HepG2 (cell line): ENCODE measurements around the gene PAN3. TPM values are rescaled to one million over a fixed set of nuclear protein-coding genes. Genes with fewer than 3 reads are reported as not detected.

Source experiments
- ATAC-seq: fragments of 200-7000 bp; cut with Tn5 transposase; 3 replicates; pipeline ENCODE4 v1.9.1; 2020; ENCODE audit warnings: mild to moderate bottlenecking, moderate library complexity
- BruUV-seq: library from RNA; stranded (reverse); fragments of 400-500 nt; replicated peaks from 2 replicates; lab custom pipeline; 2021; lab: Mats Ljungman, UMichigan
- CTCF ChIA-PET: fragments of 300-600 bp; formaldehyde crosslinking; extraction: SDS; loops from one replicate; lab custom pipeline; 2021; ENCODE audit warnings: low total read pairs, inconsistent platforms, low intra/inter-chr PET ratio; lab: Yijun Ruan, JAX
- POLR2A ChIA-PET: fragments of 350-600 bp; sonication (Branson Sonifier 250); formaldehyde crosslinking; loops from one replicate; lab custom pipeline; 2020; ENCODE audit warnings: antibody characterized with exemption, inconsistent platforms; lab: Yijun Ruan, JAX
- DNase-seq: peaks from one replicate; pipeline ENCODE4 v3.0.0-alpha.2; 2015; ENCODE audit warnings: low spot score
- FAIRE-seq: peaks from 3 replicates; lab custom pipeline; 2011; peaks lifted over from hg19 to GRCh38; lab: Jason Lieb, UNC
- H2AFZ ChIP-seq: one replicate; pipeline ENCODE4 v1.6.1; 2011; ENCODE audit warnings: low read length, inconsistent platforms
- H3K27ac ChIP-seq: fragments of 300-600 bp; 3 replicates; pipeline ENCODE4 v1.8.0; 2011; ENCODE audit warnings: mixed run types, mild to moderate bottlenecking, mixed read lengths, low read length, inconsistent platforms; ENCODE audit not compliant: insufficient read depth; ENCODE audit errors: extremely low read length
- H3K27me3 ChIP-seq, 2 experiments: fragments of 200-600 bp in 1 of 2; 2 replicates in 1 of 2; 3 replicates in 1 of 2; pipeline versions ENCODE4 v1.6.0 to v1.8.0; 2011; ENCODE audit warnings: low read length in 2 of 2, mild to moderate bottlenecking in 2 of 2, moderate library complexity in 2 of 2, inconsistent platforms in 1 of 2; ENCODE audit not compliant: insufficient read depth in 2 of 2, control insufficient read depth in 1 of 2
- H3K36me3 ChIP-seq, 2 experiments: fragments of 200-600 bp in 1 of 2; replicated peaks in 1 of 2; 2 replicates in 1 of 2; 3 replicates in 1 of 2; pipeline versions ENCODE4 v1.5.1 to v1.8.0; 2011; ENCODE audit warnings: low read length in 2 of 2, inconsistent platforms in 1 of 2; ENCODE audit not compliant: insufficient read depth in 2 of 2, control insufficient read depth in 1 of 2
- H3K4me1 ChIP-seq: 2 replicates; pipeline ENCODE4 v1.5.1; 2012; ENCODE audit warnings: low read length, inconsistent platforms; ENCODE audit not compliant: insufficient read depth
- H3K4me2 ChIP-seq: 2 replicates; pipeline ENCODE4 v1.6.0; 2011; ENCODE audit warnings: low read depth, low read length, inconsistent platforms
- H3K4me3 ChIP-seq, 3 experiments: fragments of 200-600 bp in 1 of 3; sonication (generic), shearing (Covaris generic) in 1 of 3; replicated peaks in 1 of 3; 2 replicates each; pipeline ENCODE4 v1.5.1; 2011 to 2016; ENCODE audit warnings: low read length in 3 of 3, inconsistent platforms in 2 of 3, low read depth in 2 of 3, mild to moderate bottlenecking in 2 of 3, control low read depth in 1 of 3, mixed read lengths in 1 of 3; ENCODE audit not compliant: insufficient read depth in 1 of 3
- H3K79me2 ChIP-seq: one replicate; pipeline ENCODE4 v1.6.1; 2011; ENCODE audit warnings: low read length, inconsistent platforms; ENCODE audit not compliant: insufficient read depth
- H3K9ac ChIP-seq: 2 replicates; pipeline ENCODE4 v1.6.0; 2011; ENCODE audit warnings: mild to moderate bottlenecking, low read depth, low read length, inconsistent platforms; ENCODE audit not compliant: insufficient read depth
- H3K9me3 ChIP-seq: 2 replicates; pipeline ENCODE4 v1.5.1; 2012; ENCODE audit warnings: mild to moderate bottlenecking, low read length
- H4K20me1 ChIP-seq: 2 replicates; pipeline ENCODE4 v1.6.0; 2011; ENCODE audit warnings: inconsistent platforms, mild to moderate bottlenecking, low read length, moderate library complexity; ENCODE audit not compliant: insufficient read depth
- CBX2 ChIP-seq, 2 experiments: fragments of 200-600 bp in 1 of 2; sonication (generic); formaldehyde crosslinking in 1 of 2; IDR thresholded peaks; 2 replicates each; pipeline versions ENCODE4 v1.7.0 to v1.8.1; 2018 to 2022; ENCODE audit warnings: low read depth in 2 of 2, low read length in 1 of 2, mild to moderate bottlenecking in 1 of 2, missing genetic modification reagents in 1 of 2
- HCFC1 ChIP-seq: fragments of 150-350 bp; IDR thresholded peaks from 2 replicates; pipeline ENCODE4 v1.6.1; 2014; ENCODE audit warnings: low read depth, low read length
- HNF4A ChIP-seq: sonication (generic); formaldehyde crosslinking; IDR thresholded peaks from 2 replicates; pipeline ENCODE4 v1.4.0; 2020; ENCODE audit warnings: missing genetic modification reagents
- HOXA3 ChIP-seq: sonication (generic); formaldehyde crosslinking; IDR thresholded peaks from 2 replicates; pipeline ENCODE4 v1.5.0; 2020; ENCODE audit warnings: missing genetic modification reagents
- KLF13 ChIP-seq: sonication (generic); formaldehyde crosslinking; IDR thresholded peaks from 2 replicates; pipeline ENCODE4 v1.4.0; 2020; ENCODE audit warnings: mild to moderate bottlenecking, missing genetic modification reagents
- POLR2AphosphoS5 ChIP-seq: IDR thresholded peaks from 2 replicates; pipeline ENCODE4 v1.6.1; 2012; ENCODE audit warnings: low read depth, low read length
- SIN3A ChIP-seq: IDR thresholded peaks from 2 replicates; pipeline ENCODE4 v1.6.1; 2011; ENCODE audit warnings: low read depth, mild to moderate bottlenecking, control low read depth, low read length, borderline replicate concordance
- SMAD3 ChIP-seq: sonication (generic); formaldehyde crosslinking; IDR thresholded peaks from 2 replicates; pipeline ENCODE4 v1.4.0; 2020; ENCODE audit warnings: missing genetic modification reagents
- ZBTB14 ChIP-seq: sonication (generic); formaldehyde crosslinking; IDR thresholded peaks from 2 replicates; pipeline ENCODE4 v1.4.0; 2020; ENCODE audit warnings: missing genetic modification reagents
- ZNF18 ChIP-seq: sonication (generic); formaldehyde crosslinking; IDR thresholded peaks from 2 replicates; pipeline ENCODE4 v1.8.0; 2022; ENCODE audit warnings: mild to moderate bottlenecking, missing genetic modification reagents; ENCODE audit not compliant: insufficient replicate concordance
- ZNF225 ChIP-seq: sonication (generic); formaldehyde crosslinking; IDR thresholded peaks from 2 replicates; pipeline ENCODE4 v1.4.0; 2020; ENCODE audit warnings: mild to moderate bottlenecking, missing genetic modification reagents
- ZNF335 ChIP-seq: sonication (generic); formaldehyde crosslinking; IDR thresholded peaks from 2 replicates; pipeline ENCODE4 v1.4.0; 2020; ENCODE audit warnings: missing genetic modification reagents
- ZNF367 ChIP-seq: sonication (generic); formaldehyde crosslinking; IDR thresholded peaks from 2 replicates; pipeline ENCODE4 v1.4.0; 2020; ENCODE audit warnings: missing genetic modification reagents, borderline replicate concordance
- ZNF431 ChIP-seq: sonication (generic); formaldehyde crosslinking; IDR thresholded peaks from 2 replicates; pipeline ENCODE4 v1.9.0; 2022; ENCODE audit warnings: missing genetic modification reagents, low read depth, mild to moderate bottlenecking, borderline replicate concordance
- ZNF569 ChIP-seq: sonication (generic); formaldehyde crosslinking; IDR thresholded peaks from 2 replicates; pipeline ENCODE4 v1.5.0; 2020; ENCODE audit warnings: mild to moderate bottlenecking, missing genetic modification reagents, moderate library complexity, borderline replicate concordance
- ZNF839 ChIP-seq: sonication (generic); formaldehyde crosslinking; IDR thresholded peaks from 2 replicates; pipeline ENCODE4 v1.4.0; 2020; ENCODE audit warnings: missing genetic modification reagents, mild to moderate bottlenecking, borderline replicate concordance
- ZNF878 ChIP-seq: sonication (generic); formaldehyde crosslinking; IDR thresholded peaks from 2 replicates; pipeline ENCODE4 v1.8.1; 2023; ENCODE audit warnings: mild to moderate bottlenecking, missing genetic modification reagents, moderate library complexity
- WGBS: methylation state at CpG from one replicate; pipeline ENCODE4 v1.1.6; 2017; ENCODE audit warnings: low lambda C conversion rate; 5-methylcytosine and 5-hydroxymethylcytosine counted together
- in situ Hi-C: cut with HindIII; loops from 2 replicates; pipeline ENCODE4 v1.10.0; 2017; ENCODE audit warnings: low pct_unique_long_range_greater_than_20kb; ENCODE audit not compliant: extremely low pct_ligation_motif_present
- intact Hi-C: fragments of 100-400 bp; cut with micrococcal nuclease; formaldehyde crosslinking; loops from one replicate; pipeline ENCODE4 v1.10.0; 2022; ENCODE audit not compliant: unreplicated experiment
- polyA plus RNA-seq, 8 experiments: library from polyadenylated mRNA; depleted of rRNA in 3 of 8; stranded (reverse) in 7 of 8; unstranded in 1 of 8; fragments of >200 nt; fragmentation: Illumina TruSeq in 4 of 8; extraction: Trizol in 4 of 8; gene quantifications; 2 replicates each; pipeline versions ENCODE4 v1.2.1 to v1.2.3, GENCODE V29; 2011 to 2016; ENCODE audit warnings: low read depth in 4 of 8, missing spikeins in 1 of 8, mixed read lengths in 1 of 8; ENCODE audit not compliant: insufficient read depth in 1 of 8
- total RNA-seq, 5 experiments: library from RNA; depleted of rRNA; stranded (reverse); fragments of >200 nt; fragmentation: Illumina TruSeq; extraction: Trizol; gene quantifications; 2 replicates each; pipeline ENCODE4 v1.2.3, GENCODE V29; 2016; ENCODE audit warnings: low read depth in 1 of 5

Gene PAN3
- total and polyA plus RNA-seq, 2 of the 13 experiments (the other 11 are each of a cell fraction or from before 2014, with no cell fraction given): 9.7 to 10.6 TPM

- H3K27ac ChIP-seq: no peak overlapping the region
- no peaks in the 10 kb centered on the region for H4K20me1 ChIP-seq
- no peaks in the 10 kb centered on the region for H3K4me1 ChIP-seq
- BruUV-seq: no TSS peak
- ChIA-PET POLR2A (no interaction called here), CTCF (no interaction called here)
- no peak for ATAC-seq
- no peaks in the 10 kb centered on the region for H3K79me2 ChIP-seq
- no peaks in the 10 kb centered on the region for H3K9me3 ChIP-seq
- in situ Hi-C loops (no loop called here), intact Hi-C loops (no loop called here)
- H3K4me2 ChIP-seq: no peak overlapping the region
- no peak overlapping the region for H2AFZ ChIP-seq
- no peaks in the 10 kb centered on the region for H3K36me3 ChIP-seq
- no peak overlapping the region for H3K9ac ChIP-seq
- no peaks in the 10 kb centered on the region; a peak in 2 of 5 replicates for H3K27me3 ChIP-seq
- H3K4me3 ChIP-seq: no peak overlapping the region
- no peak for TF ChIP-seq ZNF878 (CRISPR knock-in tag)
- no peak for TF ChIP-seq SMAD3 (CRISPR knock-in tag)
- TF ChIP-seq SIN3A: no peak
- TF ChIP-seq ZNF335 (CRISPR knock-in tag): no peak
- TF ChIP-seq ZNF367 (CRISPR knock-in tag): no peak
- 0% methylated on average over 2 of the region's 2 CpGs for WGBS
- FAIRE-seq: no peak
- DNase-seq: no peak
Observed at GRCh38 chr13:28092431-28092830, 45.9 kb upstream of the PAN3 start.

- Histone ChIP-seq H3K9ac (no peak overlapping the region), H3K36me3 (no peaks in the 10 kb centered on the region), H4K20me1 (no peaks in the 10 kb centered on the region), H3K27ac (no peak overlapping the region), H3K9me3 (no peaks in the 10 kb centered on the region), H3K79me2 (no peaks in the 10 kb centered on the region), H3K4me3 (no peak overlapping the region), H2AFZ (no peak overlapping the region), H3K4me1 (no peaks in the 10 kb centered on the region), H3K4me2 (no peak overlapping the region), H3K27me3 (peaks cover 0 to 7% of the 10 kb centered on the region in 2 experiments; a peak in 3 of 5 replicates)
- in situ Hi-C loops (no loop called here), intact Hi-C loops (no loop called here)
- no peak for DNase-seq
- POLR2A ChIA-PET: no interaction called here
- TF ChIP-seq ZNF569 (no peak), ZNF225 (CRISPR knock-in tag) (no peak), ZNF431 (CRISPR knock-in tag) (no peak), POLR2AphosphoS5 (no peak), ZNF18 (no peak), ZNF839 (no peak), HCFC1 (no peak), CBX2 (IDR thresholded peaks at IDR 0.05; ENCODE audit: low read depth, low read length) (no peak), CBX2 (CRISPR knock-in tag; IDR thresholded peaks at IDR 0.05; ENCODE audit: low read depth) (no peak), KLF13 (CRISPR knock-in tag) (no peak), HOXA3 (no peak), HNF4A (CRISPR knock-in tag) (no peak), ZBTB14 (CRISPR knock-in tag) (no peak)
- WGBS: 1% methylated on average over 5 of the region's 5 CpGs
- FAIRE-seq: no peak
- no TSS peak for BruUV-seq
- CTCF ChIA-PET: no interaction called here
- ATAC-seq: no peak
Observed at GRCh38 chr13:28093881-28094280, 44.5 kb upstream of the PAN3 start.
